Measurements from ENCODE around the gene TBC1D22A. TPM values are rescaled to one million over a fixed set of nuclear protein-coding genes. Genes with fewer than 3 reads are reported as not detected.

TBC1D22A gene
- total RNA-seq, 2 donors from 2014 or later, result 52.4 to 108 TPM

- H3K27me3 Mint-ChIP-seq, result no peaks in the 10 kb centered on the region
- peaks cover 96% of the 10 kb centered on the region for H3K36me3 Mint-ChIP-seq (ENCODE audit: low read depth)
- no peak for ATAC-seq (replicated peaks)
- no peaks in the 10 kb centered on the region for H3K9me3 Mint-ChIP-seq
- H3K27ac Mint-ChIP-seq, result no peak overlapping the region
- peaks cover 16% of the 10 kb centered on the region for H3K4me1 Mint-ChIP-seq
- no peak overlapping the region for H3K4me3 Mint-ChIP-seq
These were observed 130.4 kb downstream of the TBC1D22A start for GRCh38 chr22:46892866-46893265.

DNA sequence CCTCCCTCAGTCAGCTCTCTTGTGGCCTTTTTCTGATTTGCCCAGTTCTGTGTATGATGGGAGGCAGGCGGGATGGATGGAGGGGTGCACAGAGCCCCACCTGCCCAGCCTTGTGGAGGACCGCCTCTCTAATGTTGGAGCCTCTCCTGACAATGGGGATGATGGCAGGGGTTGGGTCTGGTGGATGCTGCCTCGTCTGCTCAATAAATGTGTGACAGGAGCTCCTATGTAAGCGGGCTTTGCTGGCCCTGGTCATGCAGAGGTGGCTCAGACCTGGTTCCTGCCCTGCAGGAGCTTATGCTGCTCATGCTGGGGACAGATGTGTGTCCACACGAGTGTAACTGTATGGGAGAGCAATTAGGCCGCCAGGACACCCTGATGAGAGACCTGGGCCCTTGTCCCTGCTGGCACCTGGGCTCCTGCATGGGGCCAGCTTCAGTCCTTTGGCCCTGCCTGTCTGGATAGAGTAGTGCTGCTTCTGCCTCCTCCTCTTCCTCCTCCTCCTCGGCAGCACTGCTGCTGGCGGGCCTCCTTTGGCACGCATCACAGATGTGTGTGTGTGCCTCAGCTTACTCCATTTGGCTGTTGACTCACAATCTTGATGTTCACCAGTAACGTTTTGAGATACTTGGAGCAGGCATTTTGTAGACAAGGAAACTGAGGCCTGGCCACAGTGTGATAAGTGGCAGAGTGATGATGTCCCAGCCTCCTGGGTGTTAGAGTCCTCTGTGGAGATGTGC lies 131.0 kb downstream of the TBC1D22A start:
- H3K9me3 Mint-ChIP-seq, result no peaks in the 10 kb centered on the region
- H3K4me1 Mint-ChIP-seq, result peaks cover 16% of the 10 kb centered on the region
- ATAC-seq (replicated peaks), result no peak
- no peak overlapping the region for H3K4me3 Mint-ChIP-seq
- H3K27me3 Mint-ChIP-seq, result no peaks in the 10 kb centered on the region
- H3K36me3 Mint-ChIP-seq (ENCODE audit: low read depth), result peaks cover 96% of the 10 kb centered on the region
- no peak overlapping the region for H3K27ac Mint-ChIP-seq

GRCh38 chr22:46894081-46894671 lies 131.7 kb downstream of the TBC1D22A start:
- no peaks in the 10 kb centered on the region for H3K9me3 Mint-ChIP-seq
- peaks cover 95% of the 10 kb centered on the region for H3K36me3 Mint-ChIP-seq (ENCODE audit: low read depth)
- H3K27ac Mint-ChIP-seq, result no peak overlapping the region
- no peak overlapping the region for H3K4me3 Mint-ChIP-seq
- ATAC-seq (replicated peaks), result no peak
- no peaks in the 10 kb centered on the region for H3K27me3 Mint-ChIP-seq
- peaks cover 16% of the 10 kb centered on the region for H3K4me1 Mint-ChIP-seq

- Mint-ChIP-seq H3K4me1 (peaks cover 16% of the 10 kb centered on the region), H3K4me3 (no peak overlapping the region), H3K27me3 (no peaks in the 10 kb centered on the region), H3K27ac (no peak overlapping the region), H3K36me3 (ENCODE audit: low read depth) (peaks cover 87% of the 10 kb centered on the region), H3K9me3 (no peaks in the 10 kb centered on the region)
- no peak for ATAC-seq (replicated peaks)
These were observed 132.6 kb downstream of the TBC1D22A start for GRCh38 chr22:46894851-46895640.

- peaks cover 88% of the 10 kb centered on the region for H3K36me3 Mint-ChIP-seq (ENCODE audit: low read depth)
- H3K4me1 Mint-ChIP-seq, result peaks cover 16% of the 10 kb centered on the region
- peak overlapping the region; percentile 20 for H3K27ac Mint-ChIP-seq
- ATAC-seq (replicated peaks), result no peak
- H3K9me3 Mint-ChIP-seq, result no peaks in the 10 kb centered on the region
- no peaks in the 10 kb centered on the region for H3K27me3 Mint-ChIP-seq
- no peak overlapping the region for H3K4me3 Mint-ChIP-seq
These were observed 133.3 kb downstream of the TBC1D22A start for GRCh38 chr22:46895753-46896152.

GRCh38 chr22:46896166-46896565 lies 133.7 kb downstream of the TBC1D22A start:
- Mint-ChIP-seq H3K36me3 (ENCODE audit: low read depth) (peaks cover 88% of the 10 kb centered on the region), H3K9me3 (no peaks in the 10 kb centered on the region), H3K4me3 (no peak overlapping the region), H3K27me3 (no peaks in the 10 kb centered on the region), H3K27ac (peak overlapping the region; percentile 20), H3K4me1 (peaks cover 16% of the 10 kb centered on the region)
- no peak for ATAC-seq (replicated peaks)

- Mint-ChIP-seq H3K4me1 (peaks cover 16% of the 10 kb centered on the region), H3K36me3 (ENCODE audit: low read depth) (peaks cover 88% of the 10 kb centered on the region), H3K27me3 (no peaks in the 10 kb centered on the region), H3K4me3 (no peak overlapping the region), H3K9me3 (no peaks in the 10 kb centered on the region), H3K27ac (peak overlapping the region; percentile 20)
- no peak for ATAC-seq (replicated peaks)
These were observed 134.3 kb downstream of the TBC1D22A start for GRCh38 chr22:46896568-46897245.

GRCh38 chr22:46897246-46897623 lies 134.8 kb downstream of the TBC1D22A start:
- H3K36me3 Mint-ChIP-seq (ENCODE audit: low read depth), result peaks cover 88% of the 10 kb centered on the region
- H3K9me3 Mint-ChIP-seq, result no peaks in the 10 kb centered on the region
- peak; percentile 5 for ATAC-seq (replicated peaks)
- H3K4me1 Mint-ChIP-seq, result peaks cover 16% of the 10 kb centered on the region
- no peaks in the 10 kb centered on the region for H3K27me3 Mint-ChIP-seq
- H3K4me3 Mint-ChIP-seq, result no peak overlapping the region
- H3K27ac Mint-ChIP-seq, result no peak overlapping the region

DNA sequence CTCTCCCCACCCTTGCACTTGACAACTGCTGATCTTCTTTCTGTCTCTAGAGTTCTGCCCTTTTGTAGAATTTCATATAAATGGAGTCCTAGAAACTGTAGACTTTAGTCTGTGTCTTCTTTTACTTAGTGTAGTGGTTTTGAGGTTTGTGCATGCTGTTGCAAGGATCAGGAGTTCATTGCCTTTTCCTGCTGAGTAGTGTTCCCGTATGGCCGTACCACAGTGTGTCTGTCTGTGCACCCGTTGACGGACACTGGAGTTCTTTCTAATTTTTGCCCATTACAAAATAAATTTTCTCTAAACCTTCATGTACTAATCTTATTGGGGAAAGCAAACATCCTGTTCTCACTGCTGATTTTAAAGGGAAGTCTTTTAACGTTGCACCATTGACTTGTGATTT lies 138.1 kb downstream of the TBC1D22A start:
- no peaks in the 10 kb centered on the region for H3K9me3 Mint-ChIP-seq
- ATAC-seq (replicated peaks), result no peak

DNA sequence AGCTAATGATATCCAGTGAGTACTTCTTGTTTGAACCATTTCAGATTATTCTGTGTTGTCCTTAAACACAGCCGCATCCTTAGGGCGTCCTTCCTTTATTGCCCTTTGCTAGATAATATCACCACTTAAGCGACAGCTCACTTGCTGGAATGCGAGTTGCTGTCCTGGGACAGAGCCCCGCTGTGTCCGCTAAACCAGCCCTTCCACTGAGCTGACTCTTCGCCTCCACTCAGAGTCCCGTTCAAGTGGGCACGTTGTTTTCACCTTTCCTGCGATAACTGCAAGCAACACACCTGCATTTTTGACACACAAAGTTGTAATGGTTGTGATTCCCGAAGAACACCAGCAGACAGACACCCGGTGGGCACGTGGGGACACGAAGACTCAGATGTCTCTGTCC lies 140.0 kb downstream of the TBC1D22A start:
- Mint-ChIP-seq H3K36me3 (ENCODE audit: low read depth) (peaks cover 80% of the 10 kb centered on the region), H3K27me3 (no peaks in the 10 kb centered on the region), H3K27ac (no peak overlapping the region), H3K4me3 (no peak overlapping the region), H3K4me1 (no peaks in the 10 kb centered on the region), H3K9me3 (no peaks in the 10 kb centered on the region)
- no peak for ATAC-seq (replicated peaks)

More for the DNA sequence above, 138.1 kb downstream of the TBC1D22A start:
- Mint-ChIP-seq H3K4me3 (no peak overlapping the region), H3K27me3 (no peaks in the 10 kb centered on the region), H3K4me1 (peaks cover 12% of the 10 kb centered on the region), H3K27ac (no peak overlapping the region), H3K36me3 (ENCODE audit: low read depth) (peaks cover 82% of the 10 kb centered on the region)

GRCh38 chr22:46902998-46903916 lies 140.8 kb downstream of the TBC1D22A start:
- H3K36me3 Mint-ChIP-seq (ENCODE audit: low read depth), result peaks cover 81% of the 10 kb centered on the region
- no peak overlapping the region for H3K4me3 Mint-ChIP-seq
- H3K9me3 Mint-ChIP-seq, result no peaks in the 10 kb centered on the region
- ATAC-seq (replicated peaks), result no peak
- H3K27ac Mint-ChIP-seq, result no peak overlapping the region
- H3K27me3 Mint-ChIP-seq, result no peaks in the 10 kb centered on the region
- H3K4me1 Mint-ChIP-seq, result peaks cover 5% of the 10 kb centered on the region

DNA sequence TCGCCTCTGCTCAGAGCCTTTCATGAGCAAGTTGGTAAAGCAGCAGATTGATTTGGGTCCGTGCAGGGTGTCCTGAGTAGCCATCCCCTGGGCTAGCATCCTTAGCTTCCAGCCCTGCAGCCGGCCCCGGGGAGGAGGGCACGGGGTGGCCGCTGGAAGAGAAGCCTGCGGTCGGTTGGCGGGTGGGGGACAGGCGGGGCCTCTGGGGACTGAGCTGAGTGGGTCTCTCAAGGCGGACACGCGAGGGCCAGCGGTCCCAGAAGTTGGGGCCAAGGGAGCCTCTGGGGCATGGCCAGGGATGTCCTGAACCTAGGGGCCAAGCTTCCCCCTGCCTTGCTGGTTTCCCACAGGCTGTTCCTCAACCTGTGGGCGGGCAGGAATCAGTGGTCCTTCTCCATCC lies 143.0 kb downstream of the TBC1D22A start:
- peaks cover 91% of the 10 kb centered on the region for H3K36me3 Mint-ChIP-seq (ENCODE audit: low read depth)
- H3K9me3 Mint-ChIP-seq, result no peaks in the 10 kb centered on the region
- peaks cover 16% of the 10 kb centered on the region for H3K4me1 Mint-ChIP-seq
- H3K27me3 Mint-ChIP-seq, result no peaks in the 10 kb centered on the region
- no peak for ATAC-seq (replicated peaks)
- H3K4me3 Mint-ChIP-seq, result no peak overlapping the region
- H3K27ac Mint-ChIP-seq, result no peak overlapping the region

DNA sequence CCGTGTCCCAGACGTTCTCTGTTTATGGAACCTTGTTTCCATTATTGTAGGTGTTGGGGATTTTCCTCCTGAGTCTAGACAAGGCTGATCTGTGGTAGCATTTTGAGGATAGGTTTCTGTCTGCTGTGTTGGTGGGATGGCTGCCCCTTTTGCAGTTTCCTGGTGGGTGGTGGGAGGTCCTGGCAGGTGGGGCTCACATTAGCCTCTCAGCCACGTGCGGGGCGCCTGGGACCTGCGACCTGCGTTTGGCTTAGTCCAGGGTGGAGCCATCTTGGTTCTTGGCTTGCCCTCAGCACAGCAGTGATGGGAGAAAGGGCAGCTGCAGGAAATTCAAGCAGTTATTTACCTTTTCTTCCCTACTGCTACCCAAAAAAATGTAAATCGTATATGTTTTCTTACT lies 143.4 kb downstream of the TBC1D22A start:
- Mint-ChIP-seq H3K9me3 (no peaks in the 10 kb centered on the region), H3K36me3 (ENCODE audit: low read depth) (peaks cover 91% of the 10 kb centered on the region)
- no peak for ATAC-seq (replicated peaks)

More for the DNA sequence above, 143.4 kb downstream of the TBC1D22A start:
- H3K27ac Mint-ChIP-seq, result no peak overlapping the region
- no peak overlapping the region for H3K4me3 Mint-ChIP-seq
- peaks cover 20% of the 10 kb centered on the region for H3K4me1 Mint-ChIP-seq
- no peaks in the 10 kb centered on the region for H3K27me3 Mint-ChIP-seq
